ENCODE results near the gene CHRDL2.

The CHRDL2 gene

GRCh38 chr11:74731301-74732094 lies at the start of gene CHRDL2:
CHRDL2 (minus strand) TSS chr11:74731426; CDS start chr11:74730888, 538 bp downstream.
- Mint-ChIP-seq H3K4me3 (peak within 1 kb of the TSS; percentile 74 to 84 (median 83)), H3K27ac (no peak within 1 kb of the TSS), H3K9me3 (no peaks in the 10 kb centered on the region), H3K4me1 (peaks cover 13% of the 10 kb centered on the region), H3K27me3 (ENCODE audit: low read depth) (peaks cover 80% of the 10 kb centered on the region), H3K36me3 (ENCODE audit: low read depth) (no peaks in the 10 kb centered on the region)
- no peak for TF ChIP-seq CTCF (IDR thresholded peaks at IDR 0.05; ENCODE audit: unreplicated experiment in 3 of 3)

GRCh38 chr11:74780248-74781005 lies 49.2 kb upstream of the CHRDL2 start:
- no peaks in the 10 kb centered on the region for H3K27me3 Mint-ChIP-seq (ENCODE audit: low read depth)
- H3K9me3 Mint-ChIP-seq, result no peaks in the 10 kb centered on the region
- no peak overlapping the region for H3K4me3 Mint-ChIP-seq
- H3K27ac Mint-ChIP-seq, result no peak overlapping the region
- no peaks in the 10 kb centered on the region for H3K36me3 Mint-ChIP-seq (ENCODE audit: low read depth)
- TF ChIP-seq CTCF (IDR thresholded peaks at IDR 0.05; ENCODE audit: unreplicated experiment in 3 of 3), result no peak
- H3K4me1 Mint-ChIP-seq, result peaks cover 14% of the 10 kb centered on the region

GRCh38 chr11:74778581-74778980 lies 47.4 kb upstream of the CHRDL2 start:
- H3K27ac Mint-ChIP-seq, result no peak overlapping the region
- H3K9me3 Mint-ChIP-seq, result no peaks in the 10 kb centered on the region
- H3K27me3 Mint-ChIP-seq (ENCODE audit: low read depth), result no peaks in the 10 kb centered on the region
- H3K36me3 Mint-ChIP-seq (ENCODE audit: low read depth), result no peaks in the 10 kb centered on the region
- no peak for TF ChIP-seq CTCF (IDR thresholded peaks at IDR 0.05; ENCODE audit: unreplicated experiment in 3 of 3)
- peaks cover 17% of the 10 kb centered on the region for H3K4me1 Mint-ChIP-seq
- no peak overlapping the region for H3K4me3 Mint-ChIP-seq

- TF ChIP-seq CTCF (IDR thresholded peaks at IDR 0.05; ENCODE audit: unreplicated experiment in 3 of 3), result no peak
- H3K9me3 Mint-ChIP-seq, result no peaks in the 10 kb centered on the region
- H3K27ac Mint-ChIP-seq, result no peak overlapping the region
- no peaks in the 10 kb centered on the region for H3K36me3 Mint-ChIP-seq (ENCODE audit: low read depth)
- no peak overlapping the region for H3K4me3 Mint-ChIP-seq
- peaks cover 12% of the 10 kb centered on the region for H3K4me1 Mint-ChIP-seq
- H3K27me3 Mint-ChIP-seq (ENCODE audit: low read depth), result no peaks in the 10 kb centered on the region
These were observed 46.7 kb upstream of the CHRDL2 start for GRCh38 chr11:74777877-74778276.

- Mint-ChIP-seq H3K4me1 (peaks cover 12% of the 10 kb centered on the region), H3K27ac (no peak overlapping the region), H3K36me3 (ENCODE audit: low read depth) (no peaks in the 10 kb centered on the region), H3K9me3 (no peaks in the 10 kb centered on the region), H3K4me3 (no peak overlapping the region), H3K27me3 (ENCODE audit: low read depth) (no peaks in the 10 kb centered on the region)
- TF ChIP-seq CTCF (IDR thresholded peaks at IDR 0.05; ENCODE audit: unreplicated experiment in 3 of 3), result no peak
These were observed 45.8 kb upstream of the CHRDL2 start for GRCh38 chr11:74777038-74777437.

Data from nephron (organoid).